Coronary artery (tissue), 2 donors: ENCODE measurements around the gene NATD1.

Experiments used
- DNase-seq: peaks from one replicate; pipeline ENCODE4 v3.0.0-alpha.2; 2017; ENCODE audit warnings: low spot score
- H3K27ac ChIP-seq, 2 donors: fragments of 200-600 bp; sonication (generic); one replicate each; pipeline ENCODE4 v1.5.1; 2016 to 2019
- H3K4me3 ChIP-seq: fragments of 200-600 bp; sonication (generic); 2 replicates; pipeline ENCODE4 v1.5.1; 2016; ENCODE audit warnings: mild to moderate bottlenecking, moderate library complexity
- CTCF ChIP-seq: fragments of 200-600 bp; sonication (generic); IDR thresholded peaks from one replicate; pipeline ENCODE4 v1.5.1; 2019; ENCODE audit warnings: antibody characterized with exemption

Gene NATD1

DNA sequence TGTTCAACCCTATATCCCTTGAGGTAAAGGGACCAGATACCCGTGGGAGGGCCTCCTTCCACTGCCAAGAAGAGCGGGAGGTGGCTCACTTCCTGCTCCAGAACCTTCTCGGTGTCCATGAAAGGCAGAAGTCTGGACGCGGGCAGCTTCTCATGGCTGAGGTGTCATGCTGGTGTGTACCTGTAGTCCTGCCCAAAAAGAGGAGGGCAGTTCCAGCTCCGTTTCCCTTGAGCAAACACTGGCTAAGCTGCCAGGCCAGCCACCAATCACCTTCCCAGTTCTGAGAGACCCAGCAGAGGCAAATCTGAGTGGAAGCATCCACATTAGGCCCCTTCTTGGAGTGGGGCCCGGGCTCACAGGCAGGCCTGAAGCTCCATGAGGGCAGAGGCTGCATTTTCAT, 44.9 kb downstream of the NATD1 start:
- no peak overlapping the region for H3K4me3 ChIP-seq
- H3K27ac ChIP-seq: no peak overlapping the region
- DNase-seq: no peak
- no peak for TF ChIP-seq CTCF

DNA sequence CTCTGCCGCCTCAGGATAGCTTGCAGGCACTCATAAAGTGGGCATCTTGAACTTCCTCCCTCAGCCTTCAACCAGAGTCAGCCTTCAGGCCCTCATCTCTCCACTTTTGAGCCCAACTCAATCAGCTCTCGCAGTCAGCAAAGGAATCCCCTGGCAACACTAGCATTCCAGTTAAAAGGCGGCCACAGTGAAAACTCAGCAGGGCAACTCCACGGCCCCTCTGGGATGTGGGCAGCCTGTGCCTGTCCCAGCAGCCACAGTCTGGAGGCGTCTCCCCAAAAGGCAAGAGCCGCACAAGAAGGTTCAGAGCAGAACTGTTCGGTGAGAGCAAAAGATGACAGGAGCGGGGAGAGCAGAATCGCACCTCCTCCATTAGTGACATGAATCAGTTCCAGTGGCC, 48.3 kb downstream of the NATD1 start:
- Histone ChIP-seq H3K27ac (peak overlapping the region in 1 of 2 donors; percentile 15), H3K4me3 (no peak overlapping the region)
- no peak for TF ChIP-seq CTCF
- no peak for DNase-seq

DNA sequence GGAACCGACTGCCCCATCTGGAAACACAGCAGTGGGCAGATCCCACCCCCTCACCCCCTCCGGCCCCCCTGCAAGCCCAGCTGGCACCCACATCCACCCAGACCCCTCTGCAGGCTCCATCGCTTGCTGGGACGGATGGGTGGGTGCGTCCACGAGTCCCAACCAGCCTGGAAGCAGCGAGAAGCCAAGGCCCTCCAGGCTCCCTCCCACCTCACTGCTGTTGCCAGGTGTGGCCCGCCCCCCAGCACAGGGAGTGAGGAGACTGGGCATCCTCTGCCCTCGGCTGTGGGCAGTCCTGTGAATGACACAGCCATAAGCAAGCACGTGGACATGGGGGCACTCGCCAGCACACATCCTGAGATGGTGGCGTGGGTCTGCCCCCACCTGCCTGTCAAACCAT, 50.7 kb downstream of the NATD1 start:
- no peak for DNase-seq
- Histone ChIP-seq H3K4me3 (no peak overlapping the region), H3K27ac (no peak overlapping the region)
- TF ChIP-seq CTCF: no peak

DNA sequence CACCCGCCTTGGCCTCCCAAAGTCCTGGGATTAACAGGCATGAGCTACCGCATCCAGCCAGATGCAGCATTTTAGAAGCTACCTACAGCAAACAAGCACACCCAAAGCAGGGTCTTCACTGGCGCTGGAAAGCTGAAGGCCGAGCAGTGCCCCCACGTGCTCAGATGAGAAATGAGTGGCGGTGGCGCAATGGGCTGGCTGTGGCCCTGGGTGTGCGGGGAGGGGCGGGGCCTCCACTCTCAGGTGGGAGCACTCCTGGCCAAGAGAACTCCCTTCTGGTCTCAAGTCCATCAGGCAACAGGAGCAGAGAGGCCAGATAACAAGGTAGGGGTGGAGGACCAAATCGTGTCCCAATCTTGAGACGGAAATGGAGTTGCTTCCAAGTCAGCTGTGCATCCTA, 51.3 kb downstream of the NATD1 start:
- Histone ChIP-seq H3K4me3 (no peak overlapping the region), H3K27ac (no peak overlapping the region)
- no peak for TF ChIP-seq CTCF
- DNase-seq: no peak

GRCh38 chr17:21201298-21201595, 52.0 kb downstream of the NATD1 start:
- TF ChIP-seq CTCF: no peak
- no peak for DNase-seq
- Histone ChIP-seq H3K4me3 (no peak overlapping the region), H3K27ac (no peak overlapping the region)

DNA sequence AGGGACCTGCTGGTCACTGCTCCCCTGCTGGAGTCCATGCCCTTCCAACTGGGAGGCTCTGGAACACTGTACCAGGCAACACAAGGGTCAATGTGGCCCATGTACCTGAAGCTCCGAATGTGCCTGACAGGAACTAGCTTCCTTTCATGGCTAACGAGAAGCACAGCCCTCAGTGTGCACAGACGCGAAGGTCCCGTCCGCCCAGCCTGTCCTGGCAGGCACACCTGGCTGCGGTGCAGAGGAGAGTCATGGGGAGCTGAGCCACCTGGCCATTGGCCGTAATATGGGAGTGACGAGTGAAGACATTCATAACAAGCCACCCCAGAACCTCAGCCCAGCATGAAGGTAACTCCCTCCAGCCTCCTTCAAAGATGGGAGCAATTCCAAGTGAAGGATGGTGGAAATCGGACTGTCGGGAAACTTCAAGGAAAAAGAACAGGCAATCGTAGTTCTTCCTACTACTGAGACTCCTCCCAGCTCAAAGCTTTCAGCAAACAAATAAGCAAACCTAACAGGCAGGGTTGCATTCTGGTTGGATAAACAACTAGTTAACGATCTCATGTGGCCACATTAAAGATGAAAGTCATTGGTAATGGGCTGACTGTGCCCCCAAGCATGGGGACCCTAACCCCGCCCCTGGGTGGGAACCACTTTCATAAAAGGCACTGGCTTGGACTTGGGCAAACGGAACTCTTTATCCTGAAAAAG, 52.5 kb downstream of the NATD1 start:
- no peak overlapping the region for H3K4me3 ChIP-seq
- H3K27ac ChIP-seq: no peak overlapping the region
- TF ChIP-seq CTCF: no peak
- no peak for DNase-seq

- TF ChIP-seq CTCF: no peak
- DNase-seq: no peak
- no peak overlapping the region for H3K27ac ChIP-seq
- H3K4me3 ChIP-seq: no peak overlapping the region
Observed at GRCh38 chr17:21199856-21200255, 53.4 kb downstream of the NATD1 start.
